Activated naive CD4-positive, alpha-beta T cell treated with Interleukin-2 at 50 U/mL for 16 hours (primary cell): Measurements from ENCODE around the gene MBNL1.
"Not testable (repeated sequence)": the region's sequence is repeated elsewhere in the genome, so short reads cannot be mapped to it uniquely, and the experiment has no call there.

Experiments used
- DNase-seq: peaks from one replicate; pipeline ENCODE4 v3.0.0-alpha.2; 2020

MBNL1 gene

DNA sequence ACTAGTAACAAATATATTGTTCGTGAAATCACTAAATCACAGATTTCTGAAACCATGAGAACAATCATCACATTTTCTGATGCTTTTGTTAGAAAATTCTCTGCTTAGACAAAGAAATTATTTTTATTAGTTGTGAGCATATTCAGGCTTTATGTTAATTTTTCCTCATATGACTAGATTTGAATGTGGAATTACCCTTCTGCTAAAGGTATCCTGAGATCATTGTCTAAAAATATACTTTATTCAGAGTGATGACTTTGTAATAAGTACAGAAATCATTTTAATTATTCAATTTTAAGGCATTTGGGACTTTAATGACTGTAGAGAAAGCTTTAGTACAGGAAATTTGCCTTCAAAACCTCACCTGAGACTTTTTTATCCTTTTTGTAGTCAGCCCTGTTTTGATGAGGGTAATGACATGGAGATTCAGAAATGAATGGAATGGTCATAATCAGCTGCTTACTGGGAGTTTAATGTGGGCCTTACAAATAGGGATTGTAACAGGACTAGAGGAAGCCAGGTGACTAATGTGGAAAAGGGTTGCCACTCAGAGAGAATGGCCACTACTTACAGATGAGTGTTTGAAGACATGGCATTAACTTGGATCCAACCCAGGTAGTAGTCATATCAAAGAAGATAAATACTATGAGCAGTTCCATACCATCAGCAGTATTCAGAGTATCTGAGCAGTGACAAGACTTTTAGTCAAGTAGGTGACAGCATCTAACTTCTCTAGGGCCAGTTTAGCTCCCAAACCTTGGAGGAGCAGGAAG is 148.3 kb downstream of the MBNL1 start:
- DNase-seq: no peak

- DNase-seq: peak; percentile 32
These were observed 151.0 kb downstream of the MBNL1 start for GRCh38 chr3:152419748-152420147.

DNA sequence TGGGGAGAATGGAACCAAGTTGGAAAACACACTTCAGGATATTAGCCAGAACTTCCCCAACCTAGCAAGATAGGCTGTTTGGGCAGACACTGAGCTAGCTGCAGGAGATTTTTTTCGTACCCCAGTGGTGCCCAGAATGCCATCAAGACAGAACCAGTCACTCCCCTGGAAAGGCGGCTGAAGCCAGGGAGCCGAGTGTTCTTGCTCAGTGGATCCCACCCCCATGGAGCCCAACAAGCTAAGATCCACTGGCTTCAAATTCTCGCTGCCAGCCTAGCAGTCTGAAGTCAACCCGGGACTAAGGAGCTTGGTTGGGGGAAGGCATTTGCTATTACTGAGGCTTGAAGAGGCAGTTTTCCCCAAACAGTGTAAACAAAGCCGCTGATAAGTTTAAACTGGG is 152.4 kb downstream of the MBNL1 start:
- DNase-seq: no peak

- no peak for DNase-seq
These were observed 157.7 kb downstream of the MBNL1 start for GRCh38 chr3:152426393-152426792.

GRCh38 chr3:152428577-152428976 is 159.8 kb downstream of the MBNL1 start:
- DNase-seq: no peak

- no peak for DNase-seq
These were observed 161.7 kb downstream of the MBNL1 start for GRCh38 chr3:152430223-152431002.

- no peak for DNase-seq
These were observed 165.4 kb downstream of the MBNL1 start for GRCh38 chr3:152434142-152434541.

GRCh38 chr3:152435210-152435609 is 166.5 kb downstream of the MBNL1 start:
- DNase-seq: not testable (repeated sequence)

- DNase-seq: no peak
These were observed 168.2 kb downstream of the MBNL1 start for GRCh38 chr3:152436707-152437590.

DNA sequence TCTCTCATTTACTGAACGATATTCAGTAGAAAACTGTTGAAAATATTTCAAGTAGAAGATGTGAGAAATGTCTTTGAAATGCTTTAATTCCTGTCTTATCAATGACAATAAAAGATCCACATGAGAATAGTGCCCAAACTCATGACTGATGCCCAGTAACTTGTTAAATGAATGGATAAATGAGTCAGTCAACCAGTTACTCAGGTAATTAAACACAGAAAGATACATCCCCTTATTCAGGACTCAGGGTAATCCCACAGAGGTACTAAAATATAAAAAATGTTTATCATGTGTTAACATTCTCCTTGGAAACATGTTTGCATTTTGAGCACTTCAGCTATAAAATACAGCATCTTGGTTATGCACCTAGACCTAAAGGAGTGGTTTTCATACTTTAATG is 169.5 kb downstream of the MBNL1 start:
- DNase-seq: no peak

- DNase-seq: no peak
These were observed 170.0 kb downstream of the MBNL1 start for GRCh38 chr3:152438706-152439105.

DNA sequence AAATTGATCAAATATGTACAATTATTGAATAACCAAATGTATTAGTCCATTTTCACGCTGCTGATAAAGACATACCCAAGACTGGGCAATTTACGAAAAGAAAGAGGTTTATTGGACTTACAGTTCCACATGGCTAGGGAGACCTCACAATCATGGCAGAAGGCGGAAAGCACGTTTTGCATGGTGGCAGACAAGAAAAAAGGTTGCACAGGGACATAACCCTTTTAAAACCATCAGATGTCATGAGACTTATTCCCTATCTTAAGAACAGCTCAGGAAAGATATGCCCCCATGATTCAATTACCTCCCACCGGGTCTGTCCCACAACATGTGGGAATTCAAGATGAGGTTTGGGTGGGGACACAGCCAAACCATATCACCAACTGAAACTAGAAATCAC is 171.5 kb downstream of the MBNL1 start:
- DNase-seq: not testable (repeated sequence)

- DNase-seq: no peak
These were observed 174.7 kb downstream of the MBNL1 start for GRCh38 chr3:152443212-152444023.

DNA sequence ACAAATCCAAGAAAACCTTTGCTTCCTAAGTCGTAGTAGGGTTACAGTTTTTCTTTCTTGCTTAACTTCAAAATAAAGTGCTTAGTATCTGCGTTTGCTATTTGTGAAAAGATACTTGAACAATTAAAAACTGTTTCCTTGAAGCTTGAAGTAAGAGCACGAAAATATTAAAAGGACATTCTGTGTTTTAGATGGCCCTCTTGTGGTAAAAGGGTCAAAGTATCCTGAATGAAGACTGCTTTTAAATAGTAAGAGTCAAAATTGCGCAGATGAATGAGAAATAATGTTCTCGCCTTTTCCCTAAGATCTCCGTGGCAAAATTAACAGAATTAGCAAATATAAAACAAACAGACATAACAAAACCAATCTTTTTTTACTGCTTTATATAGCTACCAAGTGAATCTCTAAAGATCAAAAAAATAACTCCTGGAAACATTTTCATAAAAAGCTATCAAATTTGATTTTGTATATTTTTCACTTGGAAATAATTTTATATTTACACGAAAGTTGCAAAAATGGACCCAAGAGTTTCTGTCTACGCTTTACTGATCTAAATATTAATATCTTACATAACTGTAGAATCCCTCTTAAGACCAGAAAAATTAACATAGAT is 175.4 kb downstream of the MBNL1 start:
- no peak for DNase-seq

DNA sequence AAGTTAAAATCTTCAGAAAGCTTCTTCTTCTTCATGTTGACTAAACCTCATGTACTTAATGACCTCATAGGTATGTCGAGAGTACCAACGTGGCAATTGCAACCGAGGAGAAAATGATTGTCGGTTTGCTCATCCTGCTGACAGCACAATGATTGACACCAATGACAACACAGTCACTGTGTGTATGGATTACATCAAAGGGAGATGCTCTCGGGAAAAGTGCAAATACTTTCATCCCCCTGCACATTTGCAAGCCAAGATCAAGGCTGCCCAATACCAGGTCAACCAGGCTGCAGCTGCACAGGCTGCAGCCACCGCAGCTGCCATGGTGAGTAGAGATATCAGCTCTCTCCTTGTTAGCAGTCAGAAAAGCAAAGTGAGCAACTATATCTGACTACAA is 176.5 kb downstream of the MBNL1 start:
- no peak for DNase-seq

GRCh38 chr3:152446495-152446894 is 177.8 kb downstream of the MBNL1 start:
- DNase-seq: no peak

DNA sequence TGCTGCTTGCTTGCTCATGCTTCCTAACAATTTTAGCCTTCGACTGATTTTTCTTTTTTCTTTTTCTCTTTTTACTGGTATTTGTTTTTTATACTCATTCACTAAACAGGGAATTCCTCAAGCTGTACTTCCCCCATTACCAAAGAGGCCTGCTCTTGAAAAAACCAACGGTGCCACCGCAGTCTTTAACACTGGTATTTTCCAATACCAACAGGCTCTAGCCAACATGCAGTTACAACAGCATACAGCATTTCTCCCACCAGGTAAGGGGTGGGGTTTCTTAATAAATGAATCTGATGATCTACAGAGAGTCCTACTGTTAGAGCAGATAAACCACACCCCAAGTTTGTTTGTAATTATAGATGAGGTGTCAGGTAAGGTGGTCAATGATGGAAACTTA is 178.8 kb downstream of the MBNL1 start:
- DNase-seq: no peak

DNA sequence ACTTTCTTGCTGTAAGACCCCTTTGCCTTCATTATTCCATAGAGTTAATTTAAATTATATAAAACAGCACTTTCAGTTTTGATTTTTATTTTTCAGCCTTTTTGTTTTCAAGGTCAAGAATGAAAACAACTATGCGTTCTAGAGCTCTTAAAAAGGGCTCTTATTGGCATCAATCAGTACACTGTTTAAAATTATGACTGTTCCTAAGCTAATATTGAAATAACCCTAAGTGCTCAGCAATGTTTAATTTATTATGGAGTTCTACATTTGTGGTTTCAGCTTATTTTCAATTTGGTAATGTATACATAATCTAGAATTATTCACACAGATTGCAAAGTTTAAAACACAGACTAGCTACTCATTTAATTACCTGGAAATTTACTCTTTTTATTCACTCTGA is 179.4 kb downstream of the MBNL1 start:
- DNase-seq: no peak

GRCh38 chr3:152452318-152452717 is 183.6 kb downstream of the MBNL1 start:
- DNase-seq: no peak

DNA sequence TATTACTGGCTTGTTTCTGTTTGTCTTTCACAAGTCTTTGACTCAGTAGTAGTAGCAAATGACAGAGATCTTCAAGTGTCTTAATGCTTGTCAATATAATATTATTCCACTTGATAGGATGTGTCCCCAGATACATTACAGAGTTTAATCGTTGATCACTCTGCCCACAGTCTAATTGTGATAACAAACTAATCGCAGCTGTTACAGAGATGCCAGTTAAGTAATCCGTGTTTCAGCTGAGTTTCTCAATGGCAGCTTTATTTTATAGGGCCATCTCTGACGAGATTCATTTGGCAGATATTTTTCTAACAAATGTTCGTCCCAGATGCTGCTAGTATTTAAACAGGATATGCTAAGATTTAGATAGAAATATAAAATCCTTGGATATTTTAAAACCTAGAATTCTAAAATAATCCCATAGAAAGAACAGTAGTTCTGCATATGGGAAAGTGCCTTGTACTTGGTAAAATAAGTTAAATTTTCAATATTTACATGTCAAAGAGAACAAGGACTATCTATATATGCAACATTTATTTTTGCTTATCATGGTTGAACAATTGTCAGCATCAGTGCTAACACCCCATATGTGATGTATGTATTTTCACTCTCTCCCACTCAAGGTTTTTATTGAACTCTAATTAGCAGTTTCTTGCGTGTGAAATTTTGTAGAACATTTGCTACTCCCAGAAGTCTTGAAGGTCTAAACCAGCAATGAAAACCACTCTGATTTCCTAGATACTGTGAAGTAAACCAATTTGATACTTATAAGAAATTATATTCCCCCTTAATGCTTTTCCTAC is 185.5 kb downstream of the MBNL1 start:
- DNase-seq: no peak

GRCh38 chr3:152455989-152456388 is 187.3 kb downstream of the MBNL1 start:
- no peak for DNase-seq
